Right atrium auricular region (tissue), 2 donors: Measurements from ENCODE around the gene PLXNA3. TPM values are rescaled to one million over a fixed set of nuclear protein-coding genes. Genes with fewer than 3 reads are reported as not detected.

Source experiments
- DNase-seq: peaks from one replicate; pipeline ENCODE4 v3.0.0-alpha.2; 2019; ENCODE audit warnings: low spot score
- H3K27ac ChIP-seq, 2 donors: fragments of 200-600 bp; sonication (generic); 1 replicate in 1 of 2; 2 replicates in 1 of 2; pipeline ENCODE4 v1.5.1; 2016 to 2019
- H3K27me3 ChIP-seq, 2 donors: fragments of 200-600 bp; sonication (generic); one replicate each; pipeline versions ENCODE4 v1.5.1 to v1.6.0; 2017 to 2019
- H3K36me3 ChIP-seq: fragments of 200-600 bp; sonication (generic); one replicate; pipeline ENCODE4 v1.5.1; 2016
- H3K4me1 ChIP-seq, 2 donors: fragments of 200-600 bp; sonication (generic); one replicate each; pipeline versions ENCODE4 v1.5.1 to v1.6.0; 2017 to 2019
- H3K4me3 ChIP-seq, 2 donors: fragments of 200-600 bp; sonication (generic); 1 replicate in 1 of 2; 2 replicates in 1 of 2; pipeline ENCODE4 v1.5.1; 2017 to 2019; ENCODE audit warnings: mild to moderate bottlenecking in 1 of 2, moderate library complexity in 1 of 2
- H3K9me3 ChIP-seq, 2 donors: fragments of 200-600 bp; sonication (generic); one replicate each; pipeline ENCODE4 v1.5.1; 2019
- CTCF ChIP-seq, 2 donors: fragments of 200-600 bp; sonication (generic); IDR thresholded peaks; one replicate each; pipeline ENCODE4 v1.5.1; 2019; ENCODE audit warnings: antibody characterized with exemption in 2 of 2
- total RNA-seq, 2 donors: library from RNA; depleted of rRNA; stranded (reverse); fragments of >200 nt; gene quantifications; one replicate each; pipeline ENCODE4 v1.1.0, GENCODE V29; 2016

Gene PLXNA3
- total RNA-seq, 2 donors from 2014 or later: 5.9 to 7.1 TPM

GRCh38 chrX:154436374-154436982 lies 21.6 kb upstream of the PLXNA3 start:
- H3K9me3 ChIP-seq: no peaks in the 10 kb centered on the region
- H3K27ac ChIP-seq: peak overlapping the region; percentile 85 to 89
- TF ChIP-seq CTCF (IDR thresholded peaks at IDR 0.05): no peak
- H3K4me3 ChIP-seq: peak overlapping the region; percentile 66 to 71
- no peaks in the 10 kb centered on the region for H3K27me3 ChIP-seq
- peaks cover 23% of the 10 kb centered on the region for H3K36me3 ChIP-seq
- DNase-seq: no peak
- H3K4me1 ChIP-seq: peaks cover 0 to 15% of the 10 kb centered on the region in 2 donors

GRCh38 chrX:154436983-154437752 lies 20.9 kb upstream of the PLXNA3 start, which contains the start of gene GDI1:
Gene GDI1 (plus strand): TSS chrX:154437154. CDS start chrX:154437255, 101 bp downstream.
- Histone ChIP-seq H3K27me3 (no peaks in the 10 kb centered on the region), H3K4me1 (peaks cover 0 to 15% of the 10 kb centered on the region in 2 donors), H3K9me3 (no peaks in the 10 kb centered on the region), H3K36me3 (peaks cover 30% of the 10 kb centered on the region), H3K4me3 (peak within 1 kb of the TSS; percentile 66 to 71), H3K27ac (peak within 1 kb of the TSS; percentile 85 to 89)
- no peak for TF ChIP-seq CTCF (IDR thresholded peaks at IDR 0.05)
- DNase-seq: no peak

DNA sequence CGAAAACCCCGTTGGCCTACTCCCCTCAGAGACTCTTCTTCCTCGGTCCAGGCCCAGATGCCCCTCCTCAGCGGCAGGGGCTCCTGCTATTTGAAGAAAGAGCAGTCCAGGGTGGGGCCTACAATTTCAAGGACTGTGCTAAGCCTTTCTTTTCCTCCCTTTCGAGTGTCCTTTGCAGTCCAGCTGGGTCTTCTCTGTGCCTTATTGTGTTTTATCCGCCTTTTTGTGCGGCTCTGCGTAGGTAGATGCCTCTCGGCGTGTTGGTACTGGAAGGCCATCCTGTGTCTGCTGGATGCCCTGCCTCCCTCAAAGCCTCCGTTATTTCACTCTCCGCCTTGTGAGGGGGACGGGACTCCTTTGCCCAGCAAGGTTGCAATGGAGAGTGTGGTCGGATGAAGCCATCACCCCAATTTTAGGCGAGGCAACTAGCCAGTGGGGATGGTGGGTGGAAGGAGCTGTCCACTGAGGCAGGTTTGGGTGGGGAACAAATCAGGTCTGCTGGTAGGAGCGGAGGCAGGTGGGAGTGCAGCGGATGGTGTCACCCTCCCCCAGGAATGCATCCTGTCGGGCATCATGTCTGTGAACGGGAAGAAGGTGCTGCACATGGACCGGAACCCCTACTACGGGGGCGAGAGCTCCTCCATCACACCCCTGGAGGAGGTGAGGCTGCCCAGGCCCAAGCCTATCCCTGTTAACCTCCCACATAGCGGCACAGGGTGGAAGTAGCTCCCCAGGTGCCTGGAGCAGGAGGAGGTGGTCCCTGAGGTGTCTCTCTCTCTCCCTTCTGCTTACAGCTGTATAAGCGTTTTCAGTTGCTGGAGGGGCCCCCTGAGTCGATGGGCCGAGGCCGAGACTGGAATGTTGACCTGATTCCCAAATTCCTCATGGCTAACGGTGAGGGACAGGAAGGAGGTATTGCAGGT lies 19.8 kb upstream of the PLXNA3 start:
- peak overlapping the region in 1 of 2 donors; percentile 85 for H3K27ac ChIP-seq
- H3K9me3 ChIP-seq: no peaks in the 10 kb centered on the region
- peaks cover 0 to 15% of the 10 kb centered on the region in 2 donors for H3K4me1 ChIP-seq
- TF ChIP-seq CTCF (IDR thresholded peaks at IDR 0.05): no peak
- DNase-seq: no peak
- peak overlapping the region; percentile 66 to 71 for H3K4me3 ChIP-seq
- no peaks in the 10 kb centered on the region for H3K27me3 ChIP-seq
- peaks cover 31% of the 10 kb centered on the region for H3K36me3 ChIP-seq

DNA sequence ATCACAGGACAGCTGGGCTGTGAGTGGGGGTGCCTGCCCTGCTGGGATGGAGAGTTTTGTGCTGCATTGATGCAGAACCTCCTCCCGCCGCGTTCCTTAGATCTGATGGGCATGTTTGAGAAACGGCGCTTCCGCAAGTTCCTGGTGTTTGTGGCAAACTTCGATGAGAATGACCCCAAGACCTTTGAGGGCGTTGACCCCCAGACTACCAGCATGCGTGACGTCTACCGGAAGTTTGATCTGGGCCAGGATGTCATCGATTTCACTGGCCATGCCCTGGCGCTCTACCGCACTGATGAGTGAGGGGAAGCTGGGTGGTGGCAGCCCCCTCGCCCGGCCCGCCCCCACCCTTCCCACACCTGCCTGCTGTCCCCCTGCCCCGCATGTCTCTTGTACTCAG lies 18.2 kb upstream of the PLXNA3 start:
- Histone ChIP-seq H3K4me3 (no peak overlapping the region), H3K36me3 (peaks cover 31% of the 10 kb centered on the region), H3K27ac (no peak overlapping the region), H3K4me1 (peaks cover 0 to 22% of the 10 kb centered on the region in 2 donors), H3K27me3 (no peaks in the 10 kb centered on the region), H3K9me3 (no peaks in the 10 kb centered on the region)
- no peak for TF ChIP-seq CTCF (IDR thresholded peaks at IDR 0.05)
- no peak for DNase-seq

- Histone ChIP-seq H3K27me3 (no peaks in the 10 kb centered on the region), H3K36me3 (peaks cover 31% of the 10 kb centered on the region), H3K27ac (no peak overlapping the region), H3K9me3 (no peaks in the 10 kb centered on the region), H3K4me3 (no peak overlapping the region), H3K4me1 (peaks cover 0 to 26% of the 10 kb centered on the region in 2 donors)
- no peak for DNase-seq
- no peak for TF ChIP-seq CTCF (IDR thresholded peaks at IDR 0.05)
Measured at GRCh38 chrX:154440623-154441357, 17.3 kb upstream of the PLXNA3 start.
